IMR-90 (cell line): ENCODE measurements around the gene TCAP. TPM values are rescaled to one million over a fixed set of nuclear protein-coding genes. Genes with fewer than 3 reads are reported as not detected.

Source experiments
- ATAC-seq: fragments of 200-7000 bp; cut with Tn5 transposase; 2 replicates; pipeline ENCODE4 v1.9.1; 2020; ENCODE audit warnings: low read depth, mild to moderate bottlenecking, moderate library complexity
- BruUV-seq: library from RNA; stranded (reverse); fragments of 400-500 nt; replicated peaks from 2 replicates; lab custom pipeline; 2021; lab: Mats Ljungman, UMichigan
- CTCF ChIA-PET: fragments of 300-600 bp; formaldehyde crosslinking; extraction: SDS; loops from one replicate; lab custom pipeline; 2021; ENCODE audit warnings: antibody characterized with exemption; lab: Yijun Ruan, JAX
- POLR2A ChIA-PET: fragments of 300-600 bp; sonication (Branson Sonifier 250); formaldehyde crosslinking; loops from one replicate; lab custom pipeline; 2022; ENCODE audit warnings: antibody characterized with exemption; ENCODE audit not compliant: unreplicated experiment; lab: Charles Lee
- DNase-seq: peaks from one replicate; pipeline ENCODE4 v3.0.0; 2013
- H2AFZ ChIP-seq: replicated peaks from 2 replicates; pipeline ENCODE3; 2013; ENCODE audit warnings: low read length, mild to moderate bottlenecking; ENCODE audit not compliant: poor library complexity
- H2AK5ac ChIP-seq: 2 replicates; pipeline ENCODE4 v1.6.1; 2013; ENCODE audit warnings: low read depth, low read length, inconsistent platforms
- H2AK9ac ChIP-seq: replicated peaks from 2 replicates; pipeline ENCODE3; 2013; ENCODE audit warnings: mild to moderate bottlenecking, low read depth, low read length, moderate library complexity; ENCODE audit not compliant: poor library complexity
- H2BK120ac ChIP-seq: 2 replicates; pipeline ENCODE4 v1.6.1; 2013; ENCODE audit warnings: low read depth, low read length, inconsistent platforms
- H2BK15ac ChIP-seq: 3 replicates; pipeline ENCODE4 v1.6.1; 2013; ENCODE audit warnings: low read depth, low read length, inconsistent platforms
- H2BK20ac ChIP-seq: 2 replicates; pipeline ENCODE4 v1.6.1; 2013; ENCODE audit warnings: low read depth, mild to moderate bottlenecking, inconsistent platforms, low read length, moderate library complexity
- H2BK5ac ChIP-seq: 2 replicates; pipeline ENCODE4 v1.6.1; 2013; ENCODE audit warnings: mild to moderate bottlenecking, low read depth, low read length, inconsistent platforms; ENCODE audit not compliant: poor library complexity, severe bottlenecking
- H3K14ac ChIP-seq: replicated peaks from 2 replicates; pipeline ENCODE4 v1.6.1; 2013; ENCODE audit warnings: low read depth, low read length, inconsistent platforms
- H3K18ac ChIP-seq: 2 replicates; pipeline ENCODE4 v1.6.1; 2013; ENCODE audit warnings: low read depth, low read length, control low read depth
- H3K23ac ChIP-seq: 2 replicates; pipeline ENCODE4 v1.6.1; 2013; ENCODE audit warnings: low read depth, low read length, inconsistent platforms
- H3K27ac ChIP-seq: 2 replicates; pipeline ENCODE4 v1.5.1; 2013; ENCODE audit warnings: mild to moderate bottlenecking, control low read depth, low read length; ENCODE audit not compliant: insufficient read depth
- H3K27me3 ChIP-seq: 2 replicates; pipeline ENCODE4 v1.6.1; 2013; ENCODE audit warnings: low read length; ENCODE audit not compliant: control insufficient read depth, insufficient read depth
- H3K36me3 ChIP-seq: 2 replicates; pipeline ENCODE4 v1.6.1; 2013; ENCODE audit warnings: low read length, mixed read lengths; ENCODE audit not compliant: control insufficient read depth, insufficient read depth
- H3K4ac ChIP-seq: 2 replicates; pipeline ENCODE4 v1.6.1; 2013; ENCODE audit warnings: low read depth, low read length, inconsistent platforms
- H3K4me1 ChIP-seq: 2 replicates; pipeline ENCODE4 v1.6.1; 2013; ENCODE audit warnings: low read length, mixed read lengths; ENCODE audit not compliant: control insufficient read depth, insufficient read depth
- H3K4me2 ChIP-seq: 2 replicates; pipeline ENCODE4 v1.6.1; 2013; ENCODE audit warnings: low read depth, mild to moderate bottlenecking, control low read depth, low read length, moderate library complexity
- H3K4me3 ChIP-seq: 2 replicates; pipeline ENCODE4 v1.5.1; 2013; ENCODE audit warnings: low read depth, mild to moderate bottlenecking, control low read depth, low read length, moderate library complexity; ENCODE audit not compliant: insufficient read depth
- H3K56ac ChIP-seq: 2 replicates; pipeline ENCODE4 v1.6.1; 2013; ENCODE audit warnings: low read length, inconsistent platforms; ENCODE audit not compliant: insufficient read depth; ENCODE audit errors: extremely low read depth
- H3K79me1 ChIP-seq, 2 experiments: 2 replicates each; pipeline ENCODE4 v1.6.1; 2013; ENCODE audit warnings: low read length in 2 of 2, inconsistent platforms in 1 of 2, low read depth in 1 of 2
- H3K9ac ChIP-seq: 2 replicates; pipeline ENCODE4 v1.6.1; 2013; ENCODE audit warnings: low read depth, low read length, control low read depth
- H3K9me1 ChIP-seq: 2 replicates; pipeline ENCODE4 v1.6.1; 2013; ENCODE audit warnings: low read length, inconsistent platforms; ENCODE audit not compliant: insufficient read depth
- H3K9me3 ChIP-seq: 2 replicates; pipeline ENCODE4 v1.6.1; 2013; ENCODE audit warnings: low read length; ENCODE audit not compliant: control insufficient read depth, insufficient read depth
- H4K20me1 ChIP-seq: 2 replicates; pipeline ENCODE4 v1.6.1; 2013; ENCODE audit warnings: low read length, inconsistent platforms; ENCODE audit not compliant: insufficient read depth
- H4K5ac ChIP-seq: 2 replicates; pipeline ENCODE4 v1.6.1; 2013; ENCODE audit warnings: mild to moderate bottlenecking, low read depth, low read length, control low read depth
- H4K8ac ChIP-seq, 2 experiments: 2 replicates each; pipeline ENCODE4 v1.6.1; 2013; ENCODE audit warnings: low read depth in 2 of 2, low read length in 2 of 2, control low read depth in 1 of 2, inconsistent platforms in 1 of 2
- H4K91ac ChIP-seq: 2 replicates; pipeline ENCODE4 v1.6.1; 2013; ENCODE audit warnings: low read depth, low read length, inconsistent platforms; ENCODE audit not compliant: insufficient read depth
- BHLHE40 ChIP-seq: fragments of 150-350 bp; IDR thresholded peaks from 2 replicates; pipeline ENCODE4 v1.6.1; 2016; ENCODE audit warnings: mild to moderate bottlenecking, low read depth, low read length
- CEBPB ChIP-seq: IDR thresholded peaks from 2 replicates; pipeline ENCODE4 v1.6.1; 2012; ENCODE audit warnings: low read depth, low read length, improper control_type of control experiment
- CHD1 ChIP-seq: IDR thresholded peaks from 2 replicates; pipeline ENCODE4 v1.6.1; 2012; ENCODE audit warnings: low read depth, low read length, improper control_type of control experiment
- FOS ChIP-seq: fragments of 150-350 bp; IDR thresholded peaks from 2 replicates; pipeline ENCODE4 v1.6.1; 2016; ENCODE audit warnings: low read depth, low read length
- MAFK ChIP-seq: IDR thresholded peaks from 2 replicates; pipeline ENCODE4 v1.6.1; 2012; ENCODE audit warnings: low read depth, low read length, improper control_type of control experiment
- MAZ ChIP-seq: IDR thresholded peaks from 2 replicates; pipeline ENCODE4 v1.6.1; 2012; ENCODE audit warnings: low read depth, mild to moderate bottlenecking, low read length, improper control_type of control experiment, moderate library complexity, borderline replicate concordance
- MXI1 ChIP-seq: IDR thresholded peaks from 2 replicates; pipeline ENCODE4 v1.6.1; 2012; ENCODE audit warnings: low read depth, mild to moderate bottlenecking, low read length, moderate library complexity, borderline replicate concordance
- NFE2L2 ChIP-seq: fragments of 150-350 bp; IDR thresholded peaks from 2 replicates; pipeline ENCODE4 v1.6.1; 2016; ENCODE audit warnings: low read depth, mild to moderate bottlenecking, low read length
- POLR2A ChIP-seq: IDR thresholded peaks from 2 replicates; pipeline ENCODE4 v1.6.1; 2012; ENCODE audit warnings: mild to moderate bottlenecking, low read depth, low read length
- RAD21 ChIP-seq: IDR thresholded peaks from 2 replicates; pipeline ENCODE4 v1.6.1; 2012; ENCODE audit warnings: low read length, improper control_type of control experiment
- RCOR1 ChIP-seq: IDR thresholded peaks from 2 replicates; pipeline ENCODE4 v1.6.1; 2012; ENCODE audit warnings: mild to moderate bottlenecking, low read length, improper control_type of control experiment; ENCODE audit not compliant: insufficient replicate concordance
- RFX5 ChIP-seq: IDR thresholded peaks from 2 replicates; pipeline ENCODE4 v1.8.0; 2012; ENCODE audit warnings: low read depth, mild to moderate bottlenecking, low read length, moderate library complexity
- SMC3 ChIP-seq: fragments of 150-350 bp; IDR thresholded peaks from 2 replicates; pipeline ENCODE4 v1.6.1; 2016; ENCODE audit warnings: low read depth, mild to moderate bottlenecking, antibody characterized with exemption, low read length, moderate library complexity
- WGBS, 2 experiments: methylation state at CpG; one replicate each; pipeline versions ENCODE4 v1.1.5 to v1.1.7; 2013; ENCODE audit warnings: missing lambda C conversion rate in 2 of 2; ENCODE audit not compliant: insufficient read length in 1 of 2; ENCODE audit errors: extremely low coverage in 2 of 2; 5-methylcytosine and 5-hydroxymethylcytosine counted together
- dilution Hi-C: fragments of 300-500 bp; cut with HindIII; formaldehyde crosslinking; loops from one replicate; pipeline ENCODE4 v1.14.3; 2018; ENCODE audit warnings: low sequenced_read_pairs; ENCODE audit not compliant: unreplicated experiment
- in situ Hi-C: fragments of 300-500 bp; cut with MboI; formaldehyde crosslinking; loops from 3 replicates; pipeline ENCODE4 v1.14.3; 2019; ENCODE audit warnings: low sequenced_read_pairs, inconsistent platforms, mixed read lengths
- intact Hi-C: fragments of 100-400 bp; cut with micrococcal nuclease; formaldehyde crosslinking; loops from 2 replicates; pipeline ENCODE4 v1.10.0; 2022
- polyA plus RNA-seq, 3 experiments: library from polyadenylated mRNA; depleted of rRNA; stranded (reverse); fragments of >200 nt; gene quantifications; 2 replicates each; pipeline ENCODE4 v1.2.3, GENCODE V29; 2012; ENCODE audit warnings: low replicate concordance in 1 of 3
- total RNA-seq: library from RNA; depleted of rRNA; stranded (reverse); fragments of >200 nt; gene quantifications from 2 replicates; pipeline ENCODE4 v1.2.3, GENCODE V29; 2012
- TF ChIP-seq, protein P1 (sequence below): fragments of 150-350 bp; IDR thresholded peaks from 2 replicates; pipeline ENCODE4 v1.6.1; 2017; ENCODE audit warnings: mild to moderate bottlenecking, antibody characterized with exemption, low read length, low read depth
- TF ChIP-seq, protein P2 (sequence below): fragments of 150-350 bp; IDR thresholded peaks from 2 replicates; pipeline ENCODE4 v1.6.1; 2016; ENCODE audit warnings: low read depth, mild to moderate bottlenecking, low read length, moderate library complexity, borderline replicate concordance
- TF ChIP-seq, protein P3 (sequence below): conservative IDR thresholded peaks from 2 replicates; pipeline ENCODE4 v1.5.1; 2012; ENCODE audit warnings: mild to moderate bottlenecking, low read depth, low read length, improper control_type of control experiment

Gene TCAP
- total and polyA plus RNA-seq, 2 of the 4 experiments (the other 2 are of a cell fraction): under 0.01 to 0.21 TPM

DNA sequence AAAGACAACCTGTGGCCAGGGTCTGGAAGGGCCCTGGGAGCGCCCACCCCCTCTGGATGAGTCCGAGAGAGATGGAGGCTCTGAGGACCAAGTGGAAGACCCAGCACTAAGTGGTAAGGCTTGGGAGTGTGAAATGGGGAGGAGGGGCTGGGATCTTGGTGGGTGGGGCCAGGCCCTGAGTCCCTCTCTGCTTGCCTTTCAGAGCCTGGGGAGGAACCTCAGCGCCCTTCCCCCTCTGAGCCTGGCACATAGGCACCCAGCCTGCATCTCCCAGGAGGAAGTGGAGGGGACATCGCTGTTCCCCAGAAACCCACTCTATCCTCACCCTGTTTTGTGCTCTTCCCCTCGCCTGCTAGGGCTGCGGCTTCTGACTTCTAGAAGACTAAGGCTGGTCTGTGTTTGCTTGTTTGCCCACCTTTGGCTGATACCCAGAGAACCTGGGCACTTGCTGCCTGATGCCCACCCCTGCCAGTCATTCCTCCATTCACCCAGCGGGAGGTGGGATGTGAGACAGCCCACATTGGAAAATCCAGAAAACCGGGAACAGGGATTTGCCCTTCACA lies 29.5 kb upstream of the TCAP start:
- Histone ChIP-seq H2BK5ac (no peak overlapping the region), H3K27ac (no peak overlapping the region), H3K18ac (no peak overlapping the region), H3K4me1 (peaks cover 24% of the 10 kb centered on the region), H3K9ac (no peak overlapping the region), H2AK5ac (no peak overlapping the region), H2AK9ac (peak overlapping the region; percentile 5), H3K4ac (no peak overlapping the region), H3K36me3 (no peaks in the 10 kb centered on the region), H4K5ac (no peak overlapping the region), H3K14ac (no peak overlapping the region), H3K27me3 (peaks cover 21% of the 10 kb centered on the region), H2BK15ac (no peak overlapping the region), H3K9me3 (no peaks in the 10 kb centered on the region), H3K9me1 (peaks cover 25% of the 10 kb centered on the region), H3K4me2 (no peak overlapping the region), H3K56ac (no peak overlapping the region), H4K20me1 (peaks cover 14% of the 10 kb centered on the region; the same call in 1 of the 2 replicates), H3K79me1 (peaks cover 15 to 45% of the 10 kb centered on the region in 2 experiments), H4K8ac (peak overlapping the region; percentile 91 to 100; a peak in 2 of 4 replicates), H3K23ac (no peak overlapping the region), H2AFZ (peak overlapping the region; percentile 2), H3K4me3 (no peak overlapping the region), H4K91ac (no peak overlapping the region), H2BK120ac (no peak overlapping the region), H2BK20ac (no peak overlapping the region)
- no TSS peak for BruUV-seq
- TF ChIP-seq BHLHE40 (no peak), CHD1 (no peak), FOS (no peak), RCOR1 (no peak), RFX5 (no peak), MAFK (no peak), NFE2L2 (no peak), RAD21 (no peak), MAZ (no peak), POLR2A (no peak), MXI1 (no peak), SMC3 (no peak), CEBPB (no peak)
- TF ChIP-seq, protein P1, sequence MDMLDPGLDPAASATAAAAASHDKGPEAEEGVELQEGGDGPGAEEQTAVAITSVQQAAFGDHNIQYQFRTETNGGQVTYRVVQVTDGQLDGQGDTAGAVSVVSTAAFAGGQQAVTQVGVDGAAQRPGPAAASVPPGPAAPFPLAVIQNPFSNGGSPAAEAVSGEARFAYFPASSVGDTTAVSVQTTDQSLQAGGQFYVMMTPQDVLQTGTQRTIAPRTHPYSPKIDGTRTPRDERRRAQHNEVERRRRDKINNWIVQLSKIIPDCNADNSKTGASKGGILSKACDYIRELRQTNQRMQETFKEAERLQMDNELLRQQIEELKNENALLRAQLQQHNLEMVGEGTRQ: no peak
- TF ChIP-seq, protein P2, sequence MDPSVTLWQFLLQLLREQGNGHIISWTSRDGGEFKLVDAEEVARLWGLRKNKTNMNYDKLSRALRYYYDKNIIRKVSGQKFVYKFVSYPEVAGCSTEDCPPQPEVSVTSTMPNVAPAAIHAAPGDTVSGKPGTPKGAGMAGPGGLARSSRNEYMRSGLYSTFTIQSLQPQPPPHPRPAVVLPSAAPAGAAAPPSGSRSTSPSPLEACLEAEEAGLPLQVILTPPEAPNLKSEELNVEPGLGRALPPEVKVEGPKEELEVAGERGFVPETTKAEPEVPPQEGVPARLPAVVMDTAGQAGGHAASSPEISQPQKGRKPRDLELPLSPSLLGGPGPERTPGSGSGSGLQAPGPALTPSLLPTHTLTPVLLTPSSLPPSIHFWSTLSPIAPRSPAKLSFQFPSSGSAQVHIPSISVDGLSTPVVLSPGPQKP: no peak
- TF ChIP-seq, protein P3, sequence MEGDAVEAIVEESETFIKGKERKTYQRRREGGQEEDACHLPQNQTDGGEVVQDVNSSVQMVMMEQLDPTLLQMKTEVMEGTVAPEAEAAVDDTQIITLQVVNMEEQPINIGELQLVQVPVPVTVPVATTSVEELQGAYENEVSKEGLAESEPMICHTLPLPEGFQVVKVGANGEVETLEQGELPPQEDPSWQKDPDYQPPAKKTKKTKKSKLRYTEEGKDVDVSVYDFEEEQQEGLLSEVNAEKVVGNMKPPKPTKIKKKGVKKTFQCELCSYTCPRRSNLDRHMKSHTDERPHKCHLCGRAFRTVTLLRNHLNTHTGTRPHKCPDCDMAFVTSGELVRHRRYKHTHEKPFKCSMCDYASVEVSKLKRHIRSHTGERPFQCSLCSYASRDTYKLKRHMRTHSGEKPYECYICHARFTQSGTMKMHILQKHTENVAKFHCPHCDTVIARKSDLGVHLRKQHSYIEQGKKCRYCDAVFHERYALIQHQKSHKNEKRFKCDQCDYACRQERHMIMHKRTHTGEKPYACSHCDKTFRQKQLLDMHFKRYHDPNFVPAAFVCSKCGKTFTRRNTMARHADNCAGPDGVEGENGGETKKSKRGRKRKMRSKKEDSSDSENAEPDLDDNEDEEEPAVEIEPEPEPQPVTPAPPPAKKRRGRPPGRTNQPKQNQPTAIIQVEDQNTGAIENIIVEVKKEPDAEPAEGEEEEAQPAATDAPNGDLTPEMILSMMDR: no peak
- POLR2A ChIA-PET: no interaction called here
- CTCF ChIA-PET: interaction anchor here (1.1 kb wide), 1 partner anchor 12 kb away, joined by 3 read pairs; no protein-coding TSS in a partner anchor
- 35% methylated on average over 2 of the region's 8 CpGs; no CpG with 5 or more reads in 1 of the 2 experiments for WGBS, 2 experiments
- ATAC-seq (no peak), DNase-seq (no peak)
- intact Hi-C loops (no loop called here), dilution Hi-C loops (no loop called here), in situ Hi-C loops (no loop called here)
